GM18867 (cell line): ENCODE measurements around the gene JCAD.

Experiments used
- ATAC-seq: cut with Tn5 transposase; IDR thresholded peaks from one replicate; pipeline ENCODE4 v1.9.1; 2021; ENCODE audit warnings: mild to moderate bottlenecking, moderate library complexity; ENCODE audit not compliant: unreplicated experiment

The JCAD gene

GRCh38 chr10:30045961-30046360 is 13.4 kb downstream of the JCAD start:
- ATAC-seq, result no peak

GRCh38 chr10:30043476-30044270 is 15.7 kb downstream of the JCAD start:
- ATAC-seq, result no peak

DNA sequence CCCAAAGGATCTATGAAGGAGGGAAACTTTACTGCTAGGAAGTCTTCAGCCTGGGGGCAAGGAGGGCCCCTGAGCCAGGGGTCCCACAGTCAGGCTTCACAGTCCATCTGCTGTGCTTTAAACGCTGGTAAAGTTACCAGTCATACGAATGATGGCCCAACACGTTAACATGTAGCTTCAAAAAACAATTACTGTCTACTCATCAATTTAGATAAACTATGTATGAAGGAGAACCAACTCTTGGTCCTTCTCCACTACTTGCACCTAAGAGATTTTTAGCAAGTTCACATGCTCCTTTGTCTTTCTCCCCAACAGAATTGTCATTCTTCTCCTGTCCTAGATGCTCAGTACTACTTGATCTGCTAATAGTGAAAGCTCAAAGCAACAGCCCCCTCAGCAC is 16.6 kb downstream of the JCAD start:
- ATAC-seq, result no peak

DNA sequence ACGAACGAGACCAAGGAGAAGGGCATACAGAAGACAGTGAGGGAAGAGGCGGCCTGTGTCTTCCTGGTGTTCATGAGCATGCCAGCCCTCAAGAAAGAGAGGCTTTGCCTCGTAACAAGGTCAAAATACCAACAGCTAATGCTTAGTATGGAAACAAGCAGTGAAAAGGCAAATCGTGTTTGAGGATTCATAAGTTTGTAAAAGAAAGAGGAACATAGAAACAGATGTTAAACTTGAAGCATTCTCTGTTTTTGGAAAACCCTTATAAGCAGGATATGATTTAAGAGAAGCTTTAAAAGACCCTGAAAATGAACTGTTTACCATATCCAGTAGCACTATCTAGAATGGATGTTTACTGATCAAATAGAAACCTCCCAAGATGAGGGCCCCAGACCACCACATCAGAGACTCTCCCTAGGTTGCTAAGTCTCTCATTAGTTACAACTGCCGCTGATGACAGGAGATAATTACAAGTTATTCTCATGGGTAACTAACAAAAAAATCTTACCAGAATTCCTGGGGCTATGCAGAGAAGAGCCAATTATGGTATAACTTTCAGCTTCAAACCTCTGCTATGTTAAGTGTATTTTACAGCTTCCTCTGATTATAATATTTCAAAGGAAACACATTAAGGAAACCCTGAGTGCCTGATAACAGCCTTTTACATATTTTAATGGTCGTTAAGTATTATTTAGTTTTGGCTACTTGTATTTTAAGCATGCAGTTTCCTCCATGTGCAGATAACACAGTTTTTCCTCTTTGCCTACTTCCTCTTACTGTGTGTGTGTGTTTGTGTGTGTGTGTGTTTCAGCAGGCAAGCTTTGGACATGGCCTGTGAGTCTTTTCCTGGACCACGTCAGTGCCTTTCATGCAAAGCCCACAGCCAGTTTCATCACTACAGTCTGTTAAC is 17.9 kb downstream of the JCAD start:
- no peak for ATAC-seq

GRCh38 chr10:30040597-30040996 is 18.8 kb downstream of the JCAD start:
- no peak for ATAC-seq

GRCh38 chr10:30039988-30040387 is 19.4 kb downstream of the JCAD start:
- no peak for ATAC-seq

GRCh38 chr10:30039567-30039966 is 19.8 kb downstream of the JCAD start:
- ATAC-seq, result no peak

GRCh38 chr10:30038781-30039536 is 20.4 kb downstream of the JCAD start:
- no peak for ATAC-seq

DNA sequence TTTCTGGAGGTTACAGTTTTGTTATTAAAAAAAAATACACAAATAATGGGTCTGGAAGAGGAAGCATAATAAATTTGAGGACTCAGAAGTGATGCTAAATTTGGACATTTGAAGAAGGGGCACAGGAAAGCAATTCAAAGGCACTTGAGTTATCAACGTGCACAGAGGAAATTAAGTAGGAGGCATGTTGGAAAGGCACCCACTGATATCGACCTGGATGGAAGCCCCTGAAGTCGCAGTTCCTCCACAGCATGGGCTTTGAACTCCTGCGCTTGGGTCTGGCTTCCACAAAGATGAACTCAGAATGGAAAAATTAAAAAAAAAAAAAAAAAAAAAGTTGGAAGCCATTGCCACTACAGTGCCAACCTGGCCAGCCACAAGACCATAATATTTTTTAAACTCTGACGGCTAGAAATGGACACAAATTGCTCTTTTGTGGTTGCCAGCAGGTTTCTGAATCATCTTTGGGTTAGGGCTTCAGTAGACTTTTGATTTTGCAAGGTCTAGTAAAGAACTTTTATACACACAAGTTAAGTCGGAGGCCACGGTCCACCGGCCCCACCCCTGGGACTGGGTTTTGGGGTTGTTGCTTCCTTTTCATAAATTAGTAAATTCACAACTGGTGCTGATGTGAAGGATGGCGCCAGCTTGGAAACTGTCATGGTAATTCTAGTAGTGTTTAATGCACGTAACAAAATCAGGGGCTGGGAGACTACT is 21.6 kb downstream of the JCAD start:
- ATAC-seq, result no peak

DNA sequence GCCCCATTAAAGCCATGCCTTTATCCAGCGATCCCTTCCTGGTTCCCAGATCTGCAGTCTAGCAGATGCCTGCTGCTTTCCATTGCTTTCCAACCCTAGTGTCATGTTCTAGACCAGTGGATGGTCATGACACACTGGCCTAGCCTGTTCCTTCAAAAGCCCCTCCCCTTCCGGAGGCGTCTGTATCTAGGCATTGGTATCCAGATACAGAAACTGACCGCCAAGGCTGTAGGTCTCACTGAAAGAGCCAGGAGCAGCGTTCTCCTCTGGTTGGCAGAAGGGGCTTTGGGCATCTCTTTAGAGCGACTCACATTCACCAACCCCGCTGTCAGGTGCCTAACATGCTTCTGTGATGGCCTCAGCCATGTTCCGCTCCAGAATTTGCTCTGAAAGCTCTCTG is 22.6 kb downstream of the JCAD start:
- no peak for ATAC-seq

DNA sequence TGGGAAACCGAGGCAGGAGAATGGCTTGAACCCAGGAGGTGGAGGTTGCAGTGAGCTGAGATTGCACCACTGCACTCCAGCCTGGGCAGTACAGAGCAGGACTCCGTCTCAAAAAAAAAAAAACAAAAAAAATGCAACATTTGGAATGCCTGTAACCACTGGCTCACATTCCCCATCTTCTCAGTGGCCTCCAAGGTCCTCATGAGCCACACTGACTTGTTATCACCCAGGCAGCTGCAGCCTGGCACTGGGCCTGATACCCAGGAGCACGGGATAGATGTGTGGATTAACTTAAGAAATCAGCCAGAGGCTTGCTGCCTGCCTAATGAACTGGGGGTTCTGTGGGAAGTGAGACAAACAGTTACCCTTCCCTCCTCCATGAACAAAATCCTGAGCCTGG is 23.0 kb downstream of the JCAD start:
- ATAC-seq, result no peak

GRCh38 chr10:30034433-30035137 is 24.8 kb downstream of the JCAD start:
- ATAC-seq, result peak; percentile 62

DNA sequence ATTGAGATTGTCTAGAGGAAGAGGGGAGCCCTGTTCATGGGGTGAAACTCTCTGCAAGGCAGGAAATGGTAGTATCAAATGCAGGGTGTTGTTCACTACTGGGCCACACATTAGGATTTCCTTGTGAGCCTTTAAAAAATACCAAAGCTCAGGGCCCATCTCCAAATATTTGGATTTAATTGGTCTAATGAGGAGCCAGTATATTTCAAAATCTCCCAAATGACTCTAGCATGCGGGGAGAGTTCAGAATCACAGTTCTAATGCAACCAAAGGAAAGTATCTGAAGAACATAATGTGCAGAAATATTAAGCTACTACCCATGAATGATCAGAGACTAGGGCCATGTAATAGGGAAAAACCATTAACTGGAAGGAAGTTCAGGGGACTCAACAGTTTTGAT is 27.3 kb downstream of the JCAD start:
- no peak for ATAC-seq

- no peak for ATAC-seq
These were observed 29.5 kb downstream of the JCAD start for GRCh38 chr10:30029872-30030256.

- no peak for ATAC-seq
These were observed 30.1 kb downstream of the JCAD start for GRCh38 chr10:30029164-30029871.

DNA sequence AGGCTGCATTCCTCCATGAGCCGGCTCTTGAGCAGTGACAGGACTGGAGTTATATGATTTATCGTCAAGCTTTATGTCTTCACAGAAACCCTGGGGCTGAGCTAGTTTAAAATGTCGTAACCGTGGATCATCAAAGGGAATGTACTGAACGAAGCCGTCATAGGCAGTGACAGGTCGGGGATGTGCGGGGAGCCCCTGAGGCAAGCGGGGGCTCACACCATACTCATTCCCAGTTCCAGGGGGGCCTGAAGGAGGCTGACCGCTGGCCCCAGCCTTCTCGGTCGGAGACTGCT is 30.7 kb downstream of the JCAD start:
- ATAC-seq, result no peak

DNA sequence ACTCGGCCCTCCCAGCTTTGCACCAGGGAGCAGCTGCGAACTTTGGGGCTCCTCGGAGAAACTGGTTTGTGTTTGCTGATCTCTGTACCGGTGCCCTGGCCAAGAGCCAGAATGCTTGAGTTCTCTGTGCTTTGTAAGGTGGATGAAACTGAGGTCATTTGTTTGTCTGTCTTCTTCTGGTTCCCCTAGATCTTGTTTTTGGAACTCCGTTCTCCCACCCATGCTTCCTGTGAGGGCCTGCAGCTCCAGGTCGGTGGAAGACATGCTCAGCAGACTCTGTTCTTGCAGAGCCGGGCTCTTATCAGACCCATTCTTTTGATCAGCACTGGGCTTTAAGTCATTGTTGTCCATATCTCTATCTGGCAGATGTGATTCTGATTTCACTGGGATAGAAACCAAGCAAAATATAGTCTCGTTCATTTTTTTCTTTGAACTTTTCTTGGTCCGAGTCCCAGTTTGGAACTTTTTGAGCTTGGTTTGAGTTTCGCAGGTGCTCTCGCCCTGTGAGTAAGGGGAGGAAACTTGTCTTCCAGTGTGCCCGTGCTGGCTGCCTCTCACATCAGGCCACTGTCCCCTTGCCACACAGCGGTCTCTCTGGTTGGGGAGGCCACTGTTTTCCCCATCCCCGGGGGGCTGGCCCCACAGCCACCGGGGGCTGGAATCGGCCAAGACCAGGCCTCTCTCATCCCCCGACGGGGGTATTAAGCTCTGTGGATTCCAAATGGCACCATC is 31.2 kb downstream of the JCAD start:
- ATAC-seq, result no peak

GRCh38 chr10:30027057-30028005 is 32.1 kb downstream of the JCAD start:
- peak; percentile 87 for ATAC-seq
